ENCODE results near the gene NR2E1.
A peak's percentile ranks its signal among the peaks of the same experiment; 100 is the strongest.

Gene NR2E1

GRCh38 chr6:108165714-108166663, at the start of gene NR2E1:
Gene NR2E1, plus strand, starts transcription at chr6:108166022. Its CDS starts 744 bp downstream, at chr6:108166766.
- peak in 33 of 42 donors; percentile 23 to 77 (median 55) for DNase-seq
- intact Hi-C loops (cut with DNase I), result loop anchor here (5.0 kb wide), 1 partner anchor 49 kb away; no protein-coding TSS in a partner anchor

DNA sequence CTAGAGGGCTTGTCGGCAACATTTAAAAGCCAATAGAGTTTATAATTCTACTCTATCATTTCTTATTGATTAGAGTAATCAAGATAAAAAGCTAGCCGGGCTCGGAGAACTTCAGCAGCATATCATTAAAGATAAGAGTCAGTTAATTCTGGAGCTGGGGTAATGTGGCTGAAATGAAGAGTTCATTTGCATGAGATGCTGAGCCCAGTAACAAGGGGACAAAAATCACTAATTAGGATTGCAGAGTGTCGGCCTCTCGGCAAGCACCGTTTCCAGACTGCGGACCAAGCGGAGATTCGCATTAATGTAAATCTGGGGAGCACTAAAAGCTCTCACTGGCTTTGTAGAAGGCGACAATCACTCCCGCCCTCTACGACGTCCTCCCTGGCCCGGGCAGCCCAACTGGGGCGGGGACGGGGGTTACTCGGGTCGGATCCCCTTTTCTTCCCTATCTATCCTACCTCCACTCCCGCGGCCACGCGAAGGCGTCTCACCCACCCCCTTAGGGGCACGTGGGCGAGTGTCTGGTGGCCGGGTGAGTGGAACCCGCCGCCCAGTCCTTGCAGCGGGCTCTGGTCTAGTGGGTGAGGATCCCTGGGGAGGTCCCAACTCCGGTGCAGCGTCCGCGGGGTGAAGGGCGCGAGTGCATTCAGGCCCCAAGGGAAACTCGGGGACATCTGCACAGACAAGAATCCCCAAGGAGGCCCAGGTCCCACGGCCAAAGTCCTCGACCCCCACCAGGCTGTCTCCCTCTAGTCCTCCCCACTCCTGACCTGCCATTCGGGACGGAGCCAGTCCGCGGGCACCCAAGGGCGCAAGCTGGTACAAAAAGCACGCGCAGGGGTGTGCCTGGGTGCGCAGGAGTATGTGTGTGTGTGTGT, 49.0 kb upstream of the NR2E1 start:
- intact Hi-C loops (cut with DNase I), result loop anchor here (5.0 kb wide), 1 partner anchor 51 kb away; the partner anchor contains the start of gene NR2E1
- DNase-seq, result no peak

GRCh38 chr6:108117427-108118358, 48.1 kb upstream of the NR2E1 start:
- intact Hi-C loops (cut with DNase I), result loop anchor here (5.0 kb wide), 1 partner anchor 50 kb away; the partner anchor contains the start of gene NR2E1
- DNase-seq, result peak in 5 of 42 donors; percentile 3 to 47 (median 8)

- intact Hi-C loops (cut with DNase I), result loop anchor here (5.0 kb wide), 1 partner anchor 49 kb away; the partner anchor contains the start of gene NR2E1
- DNase-seq, result no peak
These were observed 47.5 kb upstream of the NR2E1 start for GRCh38 chr6:108118359-108118724.

- DNase-seq, result no peak
- intact Hi-C loops (cut with DNase I), result loop anchor here (5.0 kb wide), 1 partner anchor 48 kb away; the partner anchor contains the start of gene NR2E1
These were observed 46.7 kb upstream of the NR2E1 start for GRCh38 chr6:108118810-108119768.

- DNase-seq, result peak in 1 of 42 donors; percentile 3
- intact Hi-C loops (cut with DNase I), result loop anchor here (5.0 kb wide), 1 partner anchor 48 kb away; the partner anchor contains the start of gene NR2E1
These were observed 46.1 kb upstream of the NR2E1 start for GRCh38 chr6:108119769-108120141.

DNA sequence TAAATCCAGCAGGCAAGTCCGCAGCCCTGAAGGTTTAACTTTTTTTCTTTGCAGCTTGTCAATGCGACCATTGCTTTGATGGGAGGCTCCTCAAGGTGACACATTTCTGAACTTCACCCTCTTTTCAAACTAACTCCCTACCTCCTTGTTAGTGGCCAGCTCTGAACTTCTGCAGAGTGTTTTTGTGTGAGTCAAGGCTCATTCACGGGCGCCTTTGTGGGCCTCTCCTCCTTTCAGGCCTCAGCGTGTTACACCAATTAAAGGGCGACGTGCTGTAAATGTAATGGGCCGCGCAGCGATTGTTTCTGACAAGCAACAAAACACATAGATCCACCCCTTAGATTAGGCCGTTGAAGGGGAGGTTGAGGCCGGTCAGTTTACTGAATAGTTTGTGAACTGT, 45.5 kb upstream of the NR2E1 start:
- DNase-seq, result peak in 8 of 42 donors; percentile 2 to 71 (median 28)
- intact Hi-C loops (cut with DNase I), result no loop called here

DNA sequence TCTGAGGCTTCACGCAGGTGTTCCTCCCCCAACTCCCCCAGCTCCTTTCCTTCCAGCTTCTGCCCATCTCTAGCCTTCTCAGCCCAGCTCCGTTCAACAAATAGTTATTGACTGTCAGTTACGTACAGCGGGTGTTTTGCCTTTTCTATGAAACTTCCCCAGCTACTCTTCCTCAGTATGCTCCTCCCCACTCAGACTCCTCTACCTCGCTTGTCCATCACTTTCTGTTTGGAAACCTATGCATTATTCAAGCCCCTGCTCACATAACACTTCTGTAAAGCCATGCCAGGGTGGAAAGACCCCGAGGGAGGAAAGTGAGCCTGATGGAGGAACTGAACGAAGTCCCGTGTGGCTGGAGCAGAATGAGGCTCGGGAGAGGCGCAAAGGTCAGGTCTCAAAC, 44.2 kb upstream of the NR2E1 start:
- DNase-seq, result no peak
- intact Hi-C loops (cut with DNase I), result no loop called here

GRCh38 chr6:108123481-108123929, 42.3 kb upstream of the NR2E1 start:
- intact Hi-C loops (cut with DNase I), result no loop called here
- DNase-seq, result no peak

DNA sequence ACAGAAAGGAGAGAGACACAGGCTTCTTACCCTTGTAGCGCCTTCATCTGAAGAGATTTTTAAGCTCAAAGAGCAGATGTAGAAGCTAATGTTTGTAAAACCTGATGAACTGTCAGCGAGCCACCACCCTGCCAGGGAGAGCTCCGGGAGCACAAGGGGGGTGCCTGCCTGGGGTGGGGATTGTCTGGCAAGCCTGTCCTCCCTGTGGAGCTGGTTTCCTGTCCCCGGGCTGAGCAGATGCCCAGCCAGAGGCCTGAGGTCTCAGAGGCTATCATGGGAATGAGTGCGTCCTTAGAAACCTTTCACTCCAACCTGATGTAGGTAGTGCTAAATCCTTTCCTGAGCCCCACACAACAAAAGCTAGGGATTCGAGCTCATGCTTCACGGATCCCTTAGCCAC, 41.9 kb upstream of the NR2E1 start:
- DNase-seq, result no peak
- intact Hi-C loops (cut with DNase I), result no loop called here

- intact Hi-C loops (cut with DNase I), result no loop called here
- DNase-seq, result no peak
These were observed 38.8 kb upstream of the NR2E1 start for GRCh38 chr6:108127056-108127455.

- DNase-seq, result no peak
- intact Hi-C loops (cut with DNase I), result no loop called here
These were observed 38.0 kb upstream of the NR2E1 start for GRCh38 chr6:108127826-108128225.

GRCh38 chr6:108130262-108130661, 35.6 kb upstream of the NR2E1 start:
- intact Hi-C loops (cut with DNase I), result no loop called here
- no peak for DNase-seq

- intact Hi-C loops (cut with DNase I), result no loop called here
- DNase-seq, result no peak
These were observed 33.0 kb upstream of the NR2E1 start for GRCh38 chr6:108132863-108133262.

DNA sequence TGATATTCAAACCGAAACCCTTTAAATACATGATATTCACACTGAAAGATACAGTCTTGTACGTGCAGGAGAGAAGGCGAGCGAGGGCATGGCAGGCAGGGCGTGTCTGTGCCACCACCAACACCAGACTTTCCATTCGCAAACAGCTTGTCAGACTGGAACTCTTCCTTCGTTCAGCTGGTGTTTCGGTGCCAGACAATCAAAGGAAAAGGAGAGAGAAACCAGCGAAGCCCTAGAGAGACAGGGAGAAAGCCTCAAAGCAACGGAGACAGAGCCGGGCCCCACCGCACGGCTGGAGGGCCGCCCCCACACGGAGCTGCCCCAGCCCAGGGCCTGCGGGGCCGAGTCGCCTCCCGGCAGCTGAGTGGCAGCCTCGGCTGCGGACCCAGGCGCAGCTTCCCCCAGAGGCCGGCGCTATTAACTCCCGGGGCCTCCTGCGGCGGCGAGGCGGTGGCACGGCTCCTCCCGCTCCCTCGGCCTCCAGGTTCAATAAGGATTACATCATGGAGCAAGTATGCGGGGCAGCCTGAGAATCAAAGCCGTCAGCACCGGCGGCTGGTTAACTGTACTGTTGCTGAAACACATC, 32.1 kb upstream of the NR2E1 start:
- intact Hi-C loops (cut with DNase I), result no loop called here
- DNase-seq, result peak in 39 of 42 donors; percentile 34 to 75 (median 52)

DNA sequence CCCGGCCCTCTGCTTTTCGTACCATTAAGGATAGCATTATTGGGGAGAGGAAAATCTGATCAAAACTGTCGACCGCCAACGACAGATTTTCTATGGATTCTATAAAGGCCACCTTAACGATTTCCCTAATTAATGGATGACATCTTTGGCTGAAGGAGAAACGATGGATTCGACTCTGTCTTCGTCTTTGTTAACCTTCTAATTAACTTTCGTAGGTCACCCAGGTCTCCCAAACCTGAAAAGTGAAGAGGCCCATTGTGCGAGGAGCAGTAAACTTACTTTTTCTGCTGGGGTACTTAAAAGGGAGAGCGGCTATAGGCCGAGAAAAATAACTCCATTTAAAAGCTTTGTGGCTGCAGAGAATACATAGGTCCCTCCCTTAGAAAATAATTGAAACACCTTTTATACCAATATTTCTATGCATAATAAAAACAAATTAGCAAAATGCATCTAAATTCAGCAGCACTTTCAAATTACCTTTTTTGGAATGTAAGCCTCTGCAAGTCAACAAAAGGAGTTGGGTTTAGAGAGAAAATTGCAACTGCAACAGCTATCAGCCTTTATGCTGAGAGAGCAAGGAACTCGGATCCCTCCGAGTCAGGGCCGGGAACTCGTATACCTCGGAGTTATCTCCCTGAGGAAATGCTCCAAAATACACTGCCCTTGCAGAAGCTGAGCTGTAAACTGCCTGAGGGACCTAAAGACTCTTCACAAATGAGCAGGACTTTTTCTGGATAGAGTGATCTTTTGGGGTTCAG, 31.4 kb upstream of the NR2E1 start:
- intact Hi-C loops (cut with DNase I), result no loop called here
- DNase-seq, result peak in 1 of 42 donors; percentile 11
